Measurements from ENCODE around the gene RASA3. TPM values are rescaled to one million over a fixed set of nuclear protein-coding genes. Genes with fewer than 3 reads are reported as not detected.

Gene RASA3
- total RNA-seq, 2 experiments from 2014 or later = 3.6 to 17.9 TPM

GRCh38 chr13:114153485-114154080, 21.2 kb upstream of the RASA3 start:
- Histone ChIP-seq H3K4me1 (ENCODE audit: insufficient read depth, low read length, poor library complexity, severe bottlenecking) (peaks cover 5% of the 10 kb centered on the region), H3K9me3 (ENCODE audit: low read length) (no peaks in the 10 kb centered on the region), H2AFZ (ENCODE audit: low read length) (no peak overlapping the region), H3K4me2 (ENCODE audit: low read length) (no peak overlapping the region), H3K27ac (ENCODE audit: low read depth, low read length, poor library complexity, severe bottlenecking) (no peak overlapping the region), H3K9me2 (ENCODE audit: insufficient read depth, low read length) (no peaks in the 10 kb centered on the region), H3K79me2 (ENCODE audit: insufficient read depth, low read depth, low read length) (no peaks in the 10 kb centered on the region), H3K36me3 (ENCODE audit: insufficient read depth, low read length) (no peaks in the 10 kb centered on the region), H3K4me3 (ENCODE audit: low read depth, low read length, poor library complexity, severe bottlenecking) (no peak overlapping the region), H4K20me1 (ENCODE audit: insufficient read depth, low read length) (no peaks in the 10 kb centered on the region)
- no peak for DNase-seq (ENCODE audit: low spot score)
- ChIA-PET CTCF (ENCODE audit: unreplicated experiment) (no interaction called here), POLR2A (no interaction called here)
- BruUV-seq (replicated peaks) = no TSS peak
- intact Hi-C loops (cut with micrococcal nuclease; ENCODE audit: unreplicated experiment) = no loop called here
- TF ChIP-seq, protein P1, sequence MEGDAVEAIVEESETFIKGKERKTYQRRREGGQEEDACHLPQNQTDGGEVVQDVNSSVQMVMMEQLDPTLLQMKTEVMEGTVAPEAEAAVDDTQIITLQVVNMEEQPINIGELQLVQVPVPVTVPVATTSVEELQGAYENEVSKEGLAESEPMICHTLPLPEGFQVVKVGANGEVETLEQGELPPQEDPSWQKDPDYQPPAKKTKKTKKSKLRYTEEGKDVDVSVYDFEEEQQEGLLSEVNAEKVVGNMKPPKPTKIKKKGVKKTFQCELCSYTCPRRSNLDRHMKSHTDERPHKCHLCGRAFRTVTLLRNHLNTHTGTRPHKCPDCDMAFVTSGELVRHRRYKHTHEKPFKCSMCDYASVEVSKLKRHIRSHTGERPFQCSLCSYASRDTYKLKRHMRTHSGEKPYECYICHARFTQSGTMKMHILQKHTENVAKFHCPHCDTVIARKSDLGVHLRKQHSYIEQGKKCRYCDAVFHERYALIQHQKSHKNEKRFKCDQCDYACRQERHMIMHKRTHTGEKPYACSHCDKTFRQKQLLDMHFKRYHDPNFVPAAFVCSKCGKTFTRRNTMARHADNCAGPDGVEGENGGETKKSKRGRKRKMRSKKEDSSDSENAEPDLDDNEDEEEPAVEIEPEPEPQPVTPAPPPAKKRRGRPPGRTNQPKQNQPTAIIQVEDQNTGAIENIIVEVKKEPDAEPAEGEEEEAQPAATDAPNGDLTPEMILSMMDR (conservative IDR thresholded peaks at IDR 0.05; ENCODE audit: low read length) = no peak
- no peak for TF ChIP-seq EZH2phosphoT487 (IDR thresholded peaks at IDR 0.05; ENCODE audit: borderline replicate concordance, low read depth, low read length)

DNA sequence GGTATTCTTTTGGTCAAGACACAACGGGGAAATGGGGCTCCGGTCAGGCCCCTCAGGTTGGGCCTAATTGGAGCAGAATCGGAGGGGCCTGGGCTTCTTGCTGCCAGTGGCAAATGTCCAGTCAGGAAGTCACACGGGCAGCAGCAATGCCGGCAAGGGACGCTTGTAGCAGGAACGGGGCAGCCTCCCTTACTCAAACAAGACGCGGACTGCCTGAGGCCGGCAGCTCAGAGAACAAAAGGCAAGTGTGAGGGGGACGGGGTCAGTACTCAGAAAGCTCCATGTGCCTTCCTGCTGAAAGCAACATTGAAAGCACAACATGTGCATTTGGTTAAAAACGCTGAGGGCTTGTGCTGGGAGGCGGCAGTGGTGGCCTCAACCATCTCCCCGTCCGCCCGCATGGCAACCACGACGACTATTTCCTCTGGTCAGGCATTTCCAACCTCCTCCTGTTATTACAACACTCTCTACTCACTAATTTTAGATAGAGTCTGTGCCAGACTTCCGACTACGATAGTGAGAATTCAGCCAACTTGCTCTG, 20.5 kb upstream of the RASA3 start:
- CTCF ChIA-PET (ENCODE audit: unreplicated experiment) = no interaction called here
- DNase-seq (ENCODE audit: low spot score) = no peak
- H3K9me2 ChIP-seq (ENCODE audit: insufficient read depth, low read length) = no peaks in the 10 kb centered on the region
- no peaks in the 10 kb centered on the region for H3K9me3 ChIP-seq (ENCODE audit: low read length)
- no peaks in the 10 kb centered on the region for H3K36me3 ChIP-seq (ENCODE audit: insufficient read depth, low read length)
- H2AFZ ChIP-seq (ENCODE audit: low read length) = no peak overlapping the region
- H3K4me1 ChIP-seq (ENCODE audit: insufficient read depth, low read length, poor library complexity, severe bottlenecking) = peaks cover 5% of the 10 kb centered on the region
- H3K4me3 ChIP-seq (ENCODE audit: low read depth, low read length, poor library complexity, severe bottlenecking) = no peak overlapping the region
- no peak overlapping the region for H3K27ac ChIP-seq (ENCODE audit: low read depth, low read length, poor library complexity, severe bottlenecking)
- H3K79me2 ChIP-seq (ENCODE audit: insufficient read depth, low read depth, low read length) = no peaks in the 10 kb centered on the region
- TF ChIP-seq, protein P1 (conservative IDR thresholded peaks at IDR 0.05; ENCODE audit: low read length) = no peak
- TF ChIP-seq EZH2phosphoT487 (IDR thresholded peaks at IDR 0.05; ENCODE audit: borderline replicate concordance, low read depth, low read length) = no peak
- H3K4me2 ChIP-seq (ENCODE audit: low read length) = no peak overlapping the region
- POLR2A ChIA-PET = no interaction called here
- no TSS peak for BruUV-seq (replicated peaks)
- H4K20me1 ChIP-seq (ENCODE audit: insufficient read depth, low read length) = no peaks in the 10 kb centered on the region
- intact Hi-C loops (cut with micrococcal nuclease; ENCODE audit: unreplicated experiment) = no loop called here

- no peak overlapping the region for H2AFZ ChIP-seq (ENCODE audit: low read length)
- peaks cover 5% of the 10 kb centered on the region for H3K4me1 ChIP-seq (ENCODE audit: insufficient read depth, low read length, poor library complexity, severe bottlenecking)
- ChIA-PET POLR2A (no interaction called here), CTCF (ENCODE audit: unreplicated experiment) (no interaction called here)
- no peak overlapping the region for H3K27ac ChIP-seq (ENCODE audit: low read depth, low read length, poor library complexity, severe bottlenecking)
- no TSS peak for BruUV-seq (replicated peaks)
- H3K9me3 ChIP-seq (ENCODE audit: low read length) = no peaks in the 10 kb centered on the region
- H3K4me3 ChIP-seq (ENCODE audit: low read depth, low read length, poor library complexity, severe bottlenecking) = no peak overlapping the region
- no peaks in the 10 kb centered on the region for H3K36me3 ChIP-seq (ENCODE audit: insufficient read depth, low read length)
- intact Hi-C loops (cut with micrococcal nuclease; ENCODE audit: unreplicated experiment) = no loop called here
- no peaks in the 10 kb centered on the region for H3K9me2 ChIP-seq (ENCODE audit: insufficient read depth, low read length)
- H4K20me1 ChIP-seq (ENCODE audit: insufficient read depth, low read length) = no peaks in the 10 kb centered on the region
- no peaks in the 10 kb centered on the region for H3K79me2 ChIP-seq (ENCODE audit: insufficient read depth, low read depth, low read length)
- no peak for TF ChIP-seq EZH2phosphoT487 (IDR thresholded peaks at IDR 0.05; ENCODE audit: borderline replicate concordance, low read depth, low read length)
- TF ChIP-seq, protein P1 (conservative IDR thresholded peaks at IDR 0.05; ENCODE audit: low read length) = no peak
- H3K4me2 ChIP-seq (ENCODE audit: low read length) = no peak overlapping the region
- no peak for DNase-seq (ENCODE audit: low spot score)
These were observed 19.8 kb upstream of the RASA3 start for GRCh38 chr13:114152285-114152645.
